Esophagus muscularis mucosa (tissue), 4 donors: Measurements from ENCODE around the gene POLR2H. TPM values are rescaled to one million over a fixed set of nuclear protein-coding genes. Genes with fewer than 3 reads are reported as not detected.

Experiments used
- DNase-seq: peaks from one replicate; pipeline ENCODE4 v3.0.0-alpha.2; 2017; ENCODE audit errors: extremely low spot score
- H3K27ac ChIP-seq, 4 donors: fragments of 200-600 bp; sonication (generic); replicated peaks in 1 of 4; 1 replicate in 3 of 4; 2 replicates in 1 of 4; pipeline ENCODE4 v1.5.1; 2016 to 2019; ENCODE audit warnings: mild to moderate bottlenecking in 1 of 4
- H3K27me3 ChIP-seq, 4 donors: fragments of 200-600 bp; sonication (generic); one replicate each; pipeline versions ENCODE4 v1.5.1 to v1.6.0; 2016 to 2019
- H3K36me3 ChIP-seq, 4 donors: fragments of 200-600 bp; sonication (generic); one replicate each; pipeline ENCODE4 v1.5.1; 2016 to 2019
- H3K4me1 ChIP-seq, 4 donors: fragments of 200-600 bp; sonication (generic); one replicate each; pipeline ENCODE4 v1.5.1; 2016 to 2019
- H3K4me3 ChIP-seq, 4 donors: fragments of 200-600 bp; sonication (generic); 1 replicate in 2 of 4; 2 replicates in 2 of 4; pipeline ENCODE4 v1.5.1; 2016 to 2019; ENCODE audit warnings: mild to moderate bottlenecking in 4 of 4, moderate library complexity in 1 of 4
- H3K9me3 ChIP-seq, 4 donors: fragments of 200-600 bp; sonication (generic); 1 replicate in 3 of 4; 2 replicates in 1 of 4; pipeline ENCODE4 v1.5.1; 2016 to 2019
- EP300 ChIP-seq: sonication (generic); formaldehyde crosslinking; IDR thresholded peaks from one replicate; pipeline ENCODE4 v1.6.1; 2017; ENCODE audit warnings: antibody characterized with exemption
- POLR2A ChIP-seq: fragments of 450-650 bp; IDR thresholded peaks from one replicate; pipeline ENCODE4 v1.6.1; 2017; ENCODE audit warnings: antibody characterized with exemption, moderate library complexity, mild to moderate bottlenecking, low read depth
- POLR2AphosphoS5 ChIP-seq, 2 donors: sonication (generic); formaldehyde crosslinking; IDR thresholded peaks; one replicate each; pipeline ENCODE4 v1.6.1; 2017; ENCODE audit warnings: antibody characterized with exemption in 2 of 2
- WGBS: methylation state at CpG from one replicate; pipeline ENCODE4 v1.1.5; 2018; 5-methylcytosine and 5-hydroxymethylcytosine counted together
- intact Hi-C: fragments of 100-400 bp; cut with DNase I; formaldehyde crosslinking; loops from one replicate; pipeline ENCODE4 v1.15.1; 2023
- total RNA-seq, 4 donors: library from RNA; depleted of rRNA; stranded (reverse); fragments of >200 nt; gene quantifications; one replicate each; pipeline versions ENCODE4 v1.1.0 to v1.2.1, GENCODE V29; 2016
- TF ChIP-seq, protein P1 (sequence below), 3 experiments: fragments of 200-600 bp in 2 of 3; fragments of 450-650 bp in 1 of 3; sonication (generic) in 2 of 3; IDR thresholded peaks; one replicate each; pipeline ENCODE4 v1.5.1; 2017 to 2019; ENCODE audit warnings: antibody characterized with exemption in 3 of 3, mild to moderate bottlenecking in 2 of 3, moderate library complexity in 1 of 3

POLR2H gene
- total RNA-seq, 4 donors from 2014 or later: 36.0 to 52.1 (median 40.4) TPM

DNA sequence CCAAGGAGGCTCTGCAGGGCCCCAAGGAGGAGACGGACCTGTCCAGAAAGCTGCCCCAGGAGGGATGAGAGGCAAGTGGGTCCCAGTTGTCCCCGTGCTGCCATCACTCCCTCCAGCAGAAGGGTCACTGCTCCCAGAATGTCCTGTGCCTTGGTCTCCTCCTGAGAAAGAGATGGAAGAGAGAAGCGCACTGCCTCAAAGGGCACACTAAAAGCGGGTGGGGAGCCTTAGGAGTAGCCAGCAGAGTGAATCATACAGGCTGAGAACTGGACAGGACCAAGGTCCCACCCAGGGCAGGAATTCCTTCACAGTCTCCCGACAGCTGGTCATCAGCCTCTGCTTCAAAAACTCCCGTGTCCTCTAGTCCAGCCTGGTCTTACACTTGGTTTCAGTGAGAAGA lies 11.9 kb downstream of the POLR2H start:
- DNase-seq: no peak
- 76% methylated on average over 6 of the region's 6 CpGs for WGBS
- Histone ChIP-seq H3K4me3 (no peak overlapping the region), H3K27me3 (peaks cover 0 to 23% (median 0%) of the 10 kb centered on the region in 4 donors), H3K27ac (peak overlapping the region in 1 of 4 donors; percentile 15), H3K4me1 (peaks cover 19 to 48% (median 38%) of the 10 kb centered on the region in 4 donors), H3K36me3 (peaks cover 0 to 19% (median 13%) of the 10 kb centered on the region in 4 donors), H3K9me3 (no peaks in the 10 kb centered on the region)
- TF ChIP-seq POLR2AphosphoS5 (IDR thresholded peaks at IDR 0.05) (peak in 1 of 2 donors; percentile 12), POLR2A (no peak), EP300 (no peak)
- TF ChIP-seq, protein P1, sequence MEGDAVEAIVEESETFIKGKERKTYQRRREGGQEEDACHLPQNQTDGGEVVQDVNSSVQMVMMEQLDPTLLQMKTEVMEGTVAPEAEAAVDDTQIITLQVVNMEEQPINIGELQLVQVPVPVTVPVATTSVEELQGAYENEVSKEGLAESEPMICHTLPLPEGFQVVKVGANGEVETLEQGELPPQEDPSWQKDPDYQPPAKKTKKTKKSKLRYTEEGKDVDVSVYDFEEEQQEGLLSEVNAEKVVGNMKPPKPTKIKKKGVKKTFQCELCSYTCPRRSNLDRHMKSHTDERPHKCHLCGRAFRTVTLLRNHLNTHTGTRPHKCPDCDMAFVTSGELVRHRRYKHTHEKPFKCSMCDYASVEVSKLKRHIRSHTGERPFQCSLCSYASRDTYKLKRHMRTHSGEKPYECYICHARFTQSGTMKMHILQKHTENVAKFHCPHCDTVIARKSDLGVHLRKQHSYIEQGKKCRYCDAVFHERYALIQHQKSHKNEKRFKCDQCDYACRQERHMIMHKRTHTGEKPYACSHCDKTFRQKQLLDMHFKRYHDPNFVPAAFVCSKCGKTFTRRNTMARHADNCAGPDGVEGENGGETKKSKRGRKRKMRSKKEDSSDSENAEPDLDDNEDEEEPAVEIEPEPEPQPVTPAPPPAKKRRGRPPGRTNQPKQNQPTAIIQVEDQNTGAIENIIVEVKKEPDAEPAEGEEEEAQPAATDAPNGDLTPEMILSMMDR (IDR thresholded peaks at IDR 0.05): no peak
- intact Hi-C loops: loop anchor here (10.0 kb wide), 1 partner anchor 171 kb away; no protein-coding TSS in a partner anchor

GRCh38 chr3:184375747-184376461 lies 14.4 kb downstream of the POLR2H start:
- no peak for TF ChIP-seq POLR2AphosphoS5 (IDR thresholded peaks at IDR 0.05)
- H3K27ac ChIP-seq: no peak overlapping the region
- peaks cover 20 to 60% (median 47%) of the 10 kb centered on the region in 4 donors for H3K4me1 ChIP-seq
- H3K36me3 ChIP-seq: no peaks in the 10 kb centered on the region
- H3K27me3 ChIP-seq: peaks cover 0 to 45% (median 2%) of the 10 kb centered on the region in 4 donors
- intact Hi-C loops: loop anchor here (10.0 kb wide), 1 partner anchor 169 kb away; no protein-coding TSS in a partner anchor
- 89% methylated on average over 12 of the region's 12 CpGs for WGBS
- no peak for DNase-seq
- no peak overlapping the region for H3K4me3 ChIP-seq
- no peaks in the 10 kb centered on the region for H3K9me3 ChIP-seq

DNA sequence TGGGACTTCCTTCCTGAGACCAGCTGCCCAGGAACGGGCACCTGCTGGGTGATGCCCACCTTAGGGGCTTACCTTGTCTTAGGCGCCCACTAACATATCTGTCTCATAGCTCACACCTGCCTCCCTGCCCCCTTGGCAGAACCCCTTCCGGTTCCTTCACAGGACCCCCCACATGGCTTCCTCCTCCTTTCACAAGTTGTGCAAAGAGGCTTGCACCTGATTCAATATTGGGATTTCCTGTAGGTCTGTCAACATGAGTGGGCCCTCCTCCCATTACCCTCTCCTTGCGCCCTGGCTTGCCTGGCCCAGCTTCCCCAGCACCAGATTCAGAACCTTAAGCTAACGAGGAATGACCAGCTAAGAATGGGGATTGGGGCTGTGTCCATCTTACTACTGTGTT lies 15.9 kb downstream of the POLR2H start:
- Histone ChIP-seq H3K36me3 (no peaks in the 10 kb centered on the region), H3K27me3 (peaks cover 0 to 60% (median 6%) of the 10 kb centered on the region in 4 donors), H3K4me3 (no peak overlapping the region), H3K27ac (peak overlapping the region in 2 of 4 donors; percentile 10 to 19), H3K4me1 (peaks cover 23 to 58% (median 48%) of the 10 kb centered on the region in 4 donors), H3K9me3 (no peaks in the 10 kb centered on the region)
- 79% methylated on average over 5 of the region's 5 CpGs for WGBS
- intact Hi-C loops: loop anchor here (10.0 kb wide), 1 partner anchor 167 kb away; no protein-coding TSS in a partner anchor
- TF ChIP-seq POLR2A: no peak
- TF ChIP-seq, protein P1 (IDR thresholded peaks at IDR 0.05): no peak
- no peak for TF ChIP-seq EP300
- no peak for TF ChIP-seq POLR2AphosphoS5 (IDR thresholded peaks at IDR 0.05)
- no peak for DNase-seq

GRCh38 chr3:184377882-184378445 lies 16.5 kb downstream of the POLR2H start, which contains the start of gene THPO:
THPO (minus strand) TSS chr3:184378207; CDS start chr3:184376259, 1,948 bp downstream.
- Histone ChIP-seq H3K27me3 (peaks cover 0 to 65% (median 6%) of the 10 kb centered on the region in 4 donors), H3K27ac (peak within 1 kb of the TSS; percentile 68 to 79 (median 76)), H3K36me3 (no peaks in the 10 kb centered on the region), H3K4me1 (peaks cover 23 to 52% (median 47%) of the 10 kb centered on the region in 4 donors), H3K9me3 (no peaks in the 10 kb centered on the region), H3K4me3 (peak within 1 kb of the TSS in 1 of 4 donors; percentile 62)
- no peak for DNase-seq
- TF ChIP-seq POLR2A (no peak), EP300 (no peak), POLR2AphosphoS5 (IDR thresholded peaks at IDR 0.05) (no peak)
- TF ChIP-seq, protein P1 (IDR thresholded peaks at IDR 0.05): no peak
- WGBS: 78% methylated on average over 6 of the region's 7 CpGs
- intact Hi-C loops: loop anchor here (10.0 kb wide), 1 partner anchor 167 kb away; no protein-coding TSS in a partner anchor
